ENCODE measurements around the gene PRORP. TPM values are rescaled to one million over a fixed set of nuclear protein-coding genes. Genes with fewer than 3 reads are reported as not detected.
"Not testable (repeated sequence)": the region's sequence is repeated elsewhere in the genome, so short reads cannot be mapped to it uniquely, and the experiment has no call there.

The PRORP gene
- total RNA-seq, 2 donors from 2014 or later = 19.7 to 27.9 TPM

DNA sequence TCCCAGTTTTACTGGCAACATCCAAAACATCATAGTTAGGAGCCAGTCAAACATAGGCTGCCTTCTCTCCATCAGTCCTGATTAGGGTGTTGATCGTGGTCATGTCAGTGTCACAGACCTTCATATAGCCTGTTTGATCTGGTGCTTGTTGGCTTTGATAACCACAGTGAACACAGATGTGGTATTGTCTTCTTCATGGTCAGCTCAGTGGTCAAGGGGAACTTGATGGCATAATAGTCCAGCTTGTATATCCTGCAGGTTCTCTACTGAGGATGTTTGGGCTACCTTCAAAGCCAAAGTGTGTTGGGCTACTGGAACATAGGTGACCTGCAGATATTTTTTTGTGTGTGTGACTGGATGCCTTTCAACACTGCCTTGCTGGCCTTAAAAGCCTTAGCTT, 21.7 kb downstream of the PRORP start:
- intact Hi-C loops (cut with DNase I) = loop anchor here (5.0 kb wide), 1 partner anchor 278 kb away; no protein-coding TSS in a partner anchor
- no peak for DNase-seq (ENCODE audit: low spot score)
- H3K27ac ChIP-seq = no peak overlapping the region
- H3K4me3 ChIP-seq = no peak overlapping the region
- no peaks in the 10 kb centered on the region for H3K36me3 ChIP-seq
- H3K9me3 ChIP-seq = no peaks in the 10 kb centered on the region
- no peaks in the 10 kb centered on the region for H3K4me1 ChIP-seq (replicated peaks)
- TF ChIP-seq, protein P1, sequence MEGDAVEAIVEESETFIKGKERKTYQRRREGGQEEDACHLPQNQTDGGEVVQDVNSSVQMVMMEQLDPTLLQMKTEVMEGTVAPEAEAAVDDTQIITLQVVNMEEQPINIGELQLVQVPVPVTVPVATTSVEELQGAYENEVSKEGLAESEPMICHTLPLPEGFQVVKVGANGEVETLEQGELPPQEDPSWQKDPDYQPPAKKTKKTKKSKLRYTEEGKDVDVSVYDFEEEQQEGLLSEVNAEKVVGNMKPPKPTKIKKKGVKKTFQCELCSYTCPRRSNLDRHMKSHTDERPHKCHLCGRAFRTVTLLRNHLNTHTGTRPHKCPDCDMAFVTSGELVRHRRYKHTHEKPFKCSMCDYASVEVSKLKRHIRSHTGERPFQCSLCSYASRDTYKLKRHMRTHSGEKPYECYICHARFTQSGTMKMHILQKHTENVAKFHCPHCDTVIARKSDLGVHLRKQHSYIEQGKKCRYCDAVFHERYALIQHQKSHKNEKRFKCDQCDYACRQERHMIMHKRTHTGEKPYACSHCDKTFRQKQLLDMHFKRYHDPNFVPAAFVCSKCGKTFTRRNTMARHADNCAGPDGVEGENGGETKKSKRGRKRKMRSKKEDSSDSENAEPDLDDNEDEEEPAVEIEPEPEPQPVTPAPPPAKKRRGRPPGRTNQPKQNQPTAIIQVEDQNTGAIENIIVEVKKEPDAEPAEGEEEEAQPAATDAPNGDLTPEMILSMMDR (IDR thresholded peaks at IDR 0.05) = no peak
- 89% methylated on average over 1 of the region's 1 CpG for WGBS
- H3K27me3 ChIP-seq (replicated peaks; ENCODE audit: insufficient read depth) = no peaks in the 10 kb centered on the region

DNA sequence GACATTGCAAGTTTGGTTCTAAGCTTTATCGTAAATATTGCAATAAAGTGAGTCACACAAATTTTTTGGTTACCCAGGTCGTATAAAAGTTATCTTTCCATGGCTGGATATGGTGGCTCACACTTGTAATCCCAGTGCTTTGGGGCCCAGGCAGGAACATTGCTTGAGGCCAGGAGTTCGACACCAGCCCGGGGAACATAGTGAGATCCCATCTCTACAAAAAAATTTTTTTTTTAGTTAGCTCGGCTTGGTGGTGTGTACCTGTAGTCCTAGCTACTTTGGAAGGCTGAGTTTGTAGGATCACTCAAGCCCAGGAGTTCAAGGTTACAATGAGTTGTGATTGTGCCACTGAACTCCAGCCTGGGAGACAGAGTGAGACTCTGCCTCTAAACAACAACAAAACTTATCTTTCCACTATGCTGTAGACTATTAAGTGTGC, 24.4 kb downstream of the PRORP start:
- Histone ChIP-seq H3K27ac (no peak overlapping the region), H3K4me3 (no peak overlapping the region), H3K27me3 (replicated peaks; ENCODE audit: insufficient read depth) (no peaks in the 10 kb centered on the region), H3K9me3 (no peaks in the 10 kb centered on the region), H3K4me1 (replicated peaks) (no peaks in the 10 kb centered on the region), H3K36me3 (no peaks in the 10 kb centered on the region)
- DNase-seq (ENCODE audit: low spot score) = no peak
- intact Hi-C loops (cut with DNase I) = no loop called here
- TF ChIP-seq POLR2AphosphoS5 (IDR thresholded peaks at IDR 0.05) (no peak), POLR2A (IDR thresholded peaks at IDR 0.05) (no peak)
- TF ChIP-seq, protein P1 (IDR thresholded peaks at IDR 0.05) = no peak
- WGBS = 87% methylated on average over 5 of the region's 5 CpGs

GRCh38 chr14:35147186-35147585, 24.8 kb downstream of the PRORP start:
- DNase-seq (ENCODE audit: low spot score) = no peak
- Histone ChIP-seq H3K4me1 (replicated peaks) (no peaks in the 10 kb centered on the region), H3K27ac (no peak overlapping the region), H3K27me3 (replicated peaks; ENCODE audit: insufficient read depth) (no peaks in the 10 kb centered on the region), H3K36me3 (no peaks in the 10 kb centered on the region), H3K9me3 (no peaks in the 10 kb centered on the region), H3K4me3 (no peak overlapping the region)
- TF ChIP-seq POLR2A (IDR thresholded peaks at IDR 0.05) = no peak
- TF ChIP-seq, protein P1 (IDR thresholded peaks at IDR 0.05) = no peak
- TF ChIP-seq POLR2AphosphoS5 (IDR thresholded peaks at IDR 0.05) = no peak
- intact Hi-C loops (cut with DNase I) = no loop called here
- 88% methylated on average over 2 of the region's 2 CpGs for WGBS

DNA sequence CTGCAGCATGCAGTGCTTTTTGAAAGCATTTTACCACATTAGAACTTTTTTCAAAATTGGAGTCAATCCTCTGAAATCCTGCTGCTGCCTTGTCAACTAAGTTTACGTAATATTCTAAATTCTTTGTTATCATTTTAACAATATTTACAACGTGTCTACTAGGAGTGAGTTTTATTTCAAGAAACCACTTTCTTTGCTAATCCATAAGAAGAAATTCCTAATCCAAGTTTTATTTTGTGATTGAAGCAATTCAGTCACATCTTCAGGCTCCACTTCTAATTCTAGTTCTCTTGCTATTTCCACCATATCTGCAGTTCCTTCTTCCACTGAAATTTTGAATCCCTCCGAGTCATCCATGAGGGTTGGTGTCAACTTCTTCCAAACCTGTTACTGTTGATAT, 25.4 kb downstream of the PRORP start:
- intact Hi-C loops (cut with DNase I) = no loop called here
- H3K9me3 ChIP-seq = no peaks in the 10 kb centered on the region
- no peaks in the 10 kb centered on the region for H3K36me3 ChIP-seq
- 87% methylated on average over 3 of the region's 3 CpGs for WGBS
- H3K4me1 ChIP-seq (replicated peaks) = no peaks in the 10 kb centered on the region
- H3K27me3 ChIP-seq (replicated peaks; ENCODE audit: insufficient read depth) = no peaks in the 10 kb centered on the region
- TF ChIP-seq, protein P1 (IDR thresholded peaks at IDR 0.05) = no peak
- no peak for TF ChIP-seq POLR2A (IDR thresholded peaks at IDR 0.05)
- TF ChIP-seq POLR2AphosphoS5 (IDR thresholded peaks at IDR 0.05) = no peak
- H3K27ac ChIP-seq = no peak overlapping the region
- no peak overlapping the region for H3K4me3 ChIP-seq
- no peak for DNase-seq (ENCODE audit: low spot score)

DNA sequence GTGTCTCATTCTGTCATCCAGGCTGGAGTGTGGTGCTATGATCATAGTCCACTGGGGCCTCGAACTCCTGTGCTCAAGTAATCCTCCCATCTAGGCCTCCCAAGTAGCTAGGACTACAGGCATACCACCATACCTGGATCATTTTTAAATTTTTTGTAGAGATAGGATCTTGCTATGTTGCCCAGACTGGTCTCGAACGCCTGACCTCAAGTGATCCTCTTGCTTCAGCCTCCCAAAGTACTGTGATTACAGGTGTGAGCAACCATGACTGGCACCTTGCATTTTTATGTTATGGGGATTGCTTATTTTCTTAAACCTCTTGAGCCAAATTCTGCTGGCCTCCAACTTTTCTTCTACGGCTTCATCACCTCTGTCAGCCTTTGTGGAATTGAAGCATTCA, 26.9 kb downstream of the PRORP start:
- H3K9me3 ChIP-seq = no peaks in the 10 kb centered on the region
- WGBS = 100% methylated on average over 4 of the region's 4 CpGs
- TF ChIP-seq, protein P1 (IDR thresholded peaks at IDR 0.05) = no peak
- TF ChIP-seq POLR2A (IDR thresholded peaks at IDR 0.05) (no peak), POLR2AphosphoS5 (IDR thresholded peaks at IDR 0.05) (no peak)
- H3K36me3 ChIP-seq = no peaks in the 10 kb centered on the region
- intact Hi-C loops (cut with DNase I) = no loop called here
- H3K27me3 ChIP-seq (replicated peaks; ENCODE audit: insufficient read depth) = no peaks in the 10 kb centered on the region
- DNase-seq (ENCODE audit: low spot score) = no peak
- H3K27ac ChIP-seq = no peak overlapping the region
- H3K4me1 ChIP-seq (replicated peaks) = no peaks in the 10 kb centered on the region
- no peak overlapping the region for H3K4me3 ChIP-seq

GRCh38 chr14:35152531-35152930, 30.2 kb downstream of the PRORP start:
- 95% methylated on average over 34 of the region's 35 CpGs for WGBS

More at GRCh38 chr14:35152531-35152930, 30.2 kb downstream of the PRORP start:
- H3K9me3 ChIP-seq; intact Hi-C loops (cut with DNase I); H3K27ac ChIP-seq; H3K27me3 ChIP-seq (replicated peaks; ENCODE audit: insufficient read depth); H3K36me3 ChIP-seq; H3K4me1 ChIP-seq (replicated peaks); DNase-seq (ENCODE audit: low spot score); H3K4me3 ChIP-seq: not testable (repeated sequence)

All from prostate gland (tissue), 2 donors.